Measurements from ENCODE around the gene SLC39A8.

SLC39A8 gene

DNA sequence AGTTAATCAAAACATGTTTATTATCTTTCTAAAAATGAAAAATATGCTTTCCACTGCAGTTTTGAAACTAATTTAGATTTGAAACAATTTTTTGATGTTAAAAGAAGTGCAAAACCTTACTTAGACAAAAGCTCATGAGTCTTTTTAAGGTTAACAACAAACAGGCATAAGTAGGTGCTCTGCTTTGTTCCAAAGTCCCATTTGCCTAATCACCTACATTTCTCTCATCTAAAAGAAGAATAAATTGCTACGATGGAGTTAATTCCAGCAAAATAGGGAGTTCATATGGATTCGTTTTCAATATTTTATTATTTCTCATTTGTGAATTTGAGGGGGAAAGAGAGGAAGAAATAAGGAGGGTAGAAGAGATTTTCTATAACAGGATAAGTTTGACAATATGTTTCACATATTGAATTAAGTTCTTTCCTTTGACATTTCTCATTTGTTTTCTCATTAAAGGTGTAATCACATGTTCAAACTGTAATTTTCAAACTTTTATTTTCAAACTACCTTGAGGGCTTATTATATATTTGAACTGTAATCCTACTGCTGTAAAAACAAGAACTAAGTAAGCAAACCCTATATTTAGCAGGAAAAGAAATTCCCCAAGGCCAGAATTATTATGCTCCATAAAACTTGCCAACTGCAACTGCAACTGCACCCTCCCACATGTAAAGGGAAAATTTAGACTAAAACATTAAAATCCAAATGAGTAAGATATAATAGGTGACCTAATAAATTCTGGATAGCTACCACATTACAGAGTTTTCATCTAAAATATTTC is 9.6 kb upstream of the SLC39A8 start:
- H3K9me3 Mint-ChIP-seq = no peaks in the 10 kb centered on the region
- DNase-seq (ENCODE audit: low spot score in 2 of 2) = no peak
- no peak overlapping the region for H3K4me3 Mint-ChIP-seq
- ATAC-seq (replicated peaks; ENCODE audit: extremely low read depth, poor library complexity, severe bottlenecking) = no peak
- H3K36me3 Mint-ChIP-seq (ENCODE audit: insufficient read depth) = no peaks in the 10 kb centered on the region
- H3K27me3 Mint-ChIP-seq = no peaks in the 10 kb centered on the region
- H3K27ac Mint-ChIP-seq (ENCODE audit: low read depth) = no peak overlapping the region
- H3K4me1 Mint-ChIP-seq = no peaks in the 10 kb centered on the region

DNA sequence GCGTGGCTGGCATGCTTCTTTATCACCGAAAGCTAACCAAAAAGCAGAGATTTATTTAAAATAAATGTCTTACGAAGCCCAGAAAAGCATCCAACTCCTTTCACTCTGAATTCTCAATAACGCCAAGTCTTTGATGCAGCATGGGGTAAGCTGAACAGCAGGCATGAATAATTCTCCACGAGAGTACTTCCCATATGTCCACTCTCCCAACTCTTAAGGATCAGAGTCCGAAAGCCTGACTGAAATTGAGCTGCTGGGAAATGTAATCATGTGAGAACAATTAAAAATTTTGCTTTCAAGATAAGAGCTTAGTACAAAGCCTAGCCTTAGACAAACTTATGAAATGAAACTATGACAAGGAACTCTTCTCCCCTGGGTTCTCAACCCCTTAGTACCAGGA is 7.5 kb upstream of the SLC39A8 start:
- Mint-ChIP-seq H3K27ac (ENCODE audit: low read depth) (no peak overlapping the region), H3K27me3 (no peaks in the 10 kb centered on the region), H3K4me1 (no peaks in the 10 kb centered on the region), H3K4me3 (no peak overlapping the region), H3K9me3 (no peaks in the 10 kb centered on the region), H3K36me3 (ENCODE audit: insufficient read depth) (no peaks in the 10 kb centered on the region)
- ATAC-seq (replicated peaks; ENCODE audit: extremely low read depth, poor library complexity, severe bottlenecking) (no peak), DNase-seq (ENCODE audit: low spot score in 2 of 2) (no peak)

DNA sequence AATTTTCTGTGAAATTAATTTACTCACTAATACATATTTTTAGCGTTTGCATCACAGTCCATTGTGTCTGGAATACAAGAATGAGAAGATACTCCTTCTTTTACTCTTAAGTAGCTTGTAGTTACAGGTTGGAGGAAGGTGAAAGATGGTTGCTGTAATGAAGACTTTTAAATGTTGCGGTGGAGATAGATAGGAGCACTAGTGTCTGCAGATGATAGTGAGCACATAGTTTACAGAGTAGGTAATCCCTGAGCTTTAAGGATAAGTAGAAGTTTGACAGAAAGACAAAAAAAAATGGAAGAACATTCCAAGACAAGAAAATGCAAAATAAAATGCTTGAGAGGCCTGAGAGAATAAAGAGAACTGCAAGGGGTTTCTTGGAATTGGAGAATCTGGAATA is 5.4 kb upstream of the SLC39A8 start:
- H3K4me3 Mint-ChIP-seq = no peak overlapping the region
- no peak for DNase-seq (ENCODE audit: low spot score in 2 of 2)
- H3K27ac Mint-ChIP-seq (ENCODE audit: low read depth) = no peak overlapping the region
- no peaks in the 10 kb centered on the region for H3K9me3 Mint-ChIP-seq
- H3K36me3 Mint-ChIP-seq (ENCODE audit: insufficient read depth) = peaks cover 2% of the 10 kb centered on the region
- peaks cover 9% of the 10 kb centered on the region for H3K4me1 Mint-ChIP-seq
- no peak for ATAC-seq (replicated peaks; ENCODE audit: extremely low read depth, poor library complexity, severe bottlenecking)
- H3K27me3 Mint-ChIP-seq = no peaks in the 10 kb centered on the region

DNA sequence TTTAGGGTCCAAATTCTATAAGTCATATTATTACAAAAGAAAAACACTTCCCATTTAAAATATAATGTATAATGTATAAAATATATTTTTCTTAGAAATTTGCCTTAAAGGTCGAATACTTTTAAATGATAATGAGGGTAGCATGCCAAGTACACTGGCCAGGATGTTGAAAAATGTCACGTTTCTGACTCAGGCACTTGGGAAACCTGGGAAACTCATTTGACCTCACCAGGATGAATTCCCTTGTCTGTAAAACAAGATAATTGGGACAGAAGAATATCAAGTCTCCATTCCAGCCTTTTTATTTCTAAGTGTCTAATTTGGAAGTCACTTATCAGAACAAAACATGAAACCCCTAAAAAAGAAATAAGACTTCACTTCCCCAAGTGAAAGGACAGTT is 3.4 kb upstream of the SLC39A8 start:
- DNase-seq (ENCODE audit: low spot score in 2 of 2) = no peak
- H3K4me1 Mint-ChIP-seq = peaks cover 17% of the 10 kb centered on the region
- H3K27ac Mint-ChIP-seq (ENCODE audit: low read depth) = no peak overlapping the region
- H3K36me3 Mint-ChIP-seq (ENCODE audit: insufficient read depth) = peaks cover 16% of the 10 kb centered on the region
- no peaks in the 10 kb centered on the region for H3K9me3 Mint-ChIP-seq
- H3K4me3 Mint-ChIP-seq = no peak overlapping the region
- H3K27me3 Mint-ChIP-seq = no peaks in the 10 kb centered on the region
- no peak for ATAC-seq (replicated peaks; ENCODE audit: extremely low read depth, poor library complexity, severe bottlenecking)

DNA sequence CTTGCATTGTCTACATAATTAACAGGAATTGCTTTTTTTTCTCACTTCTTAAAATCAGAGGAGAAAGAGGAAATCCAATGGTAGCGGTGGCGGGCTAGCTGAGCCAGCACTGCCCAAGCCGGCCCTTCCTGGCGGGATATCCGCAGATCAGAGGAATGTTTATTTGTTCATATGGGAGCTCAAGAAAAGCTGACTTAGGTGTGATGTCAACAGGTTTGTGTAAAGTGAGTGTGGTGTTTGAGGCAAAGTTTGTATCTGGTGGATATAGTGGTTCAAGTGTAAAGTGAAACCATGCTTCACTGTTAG is 466 bp upstream of the SLC39A8 start:
- no peak for DNase-seq (ENCODE audit: low spot score in 2 of 2)
- peak; percentile 26 for ATAC-seq (replicated peaks; ENCODE audit: extremely low read depth, poor library complexity, severe bottlenecking)

DNA sequence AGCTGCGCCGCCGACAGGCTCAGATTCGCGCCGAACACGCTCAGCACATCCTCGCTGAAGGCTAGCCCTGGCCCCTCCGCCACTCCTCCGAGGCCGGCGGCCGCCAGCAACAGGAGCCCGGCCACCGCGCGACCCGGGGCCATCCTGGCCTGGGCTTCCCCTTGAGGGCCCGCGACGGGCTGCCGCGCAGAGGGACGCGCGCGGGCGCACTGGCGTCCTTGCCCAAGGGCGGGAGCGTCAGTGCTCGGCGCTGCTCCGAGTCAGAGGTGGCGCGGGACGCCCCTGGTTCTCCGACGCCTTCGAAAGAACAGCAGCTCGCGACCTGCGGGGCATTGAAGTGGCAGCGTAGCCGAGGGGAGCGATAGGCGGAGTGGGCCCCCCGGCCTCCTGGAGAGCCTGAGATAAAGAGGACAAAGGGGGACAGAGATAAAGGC is 745 bp downstream of the SLC39A8 start:
- H3K4me1 Mint-ChIP-seq = peaks cover 29% of the 10 kb centered on the region

More for the DNA sequence above, 466 bp upstream of the SLC39A8 start:
- peak overlapping the region; percentile 87 for H3K4me3 Mint-ChIP-seq
- no peaks in the 10 kb centered on the region for H3K9me3 Mint-ChIP-seq
- peaks cover 16% of the 10 kb centered on the region for H3K36me3 Mint-ChIP-seq (ENCODE audit: insufficient read depth)
- peak overlapping the region; percentile 94 for H3K27ac Mint-ChIP-seq (ENCODE audit: low read depth)
- H3K4me1 Mint-ChIP-seq = peaks cover 19% of the 10 kb centered on the region
- no peaks in the 10 kb centered on the region for H3K27me3 Mint-ChIP-seq

DNA sequence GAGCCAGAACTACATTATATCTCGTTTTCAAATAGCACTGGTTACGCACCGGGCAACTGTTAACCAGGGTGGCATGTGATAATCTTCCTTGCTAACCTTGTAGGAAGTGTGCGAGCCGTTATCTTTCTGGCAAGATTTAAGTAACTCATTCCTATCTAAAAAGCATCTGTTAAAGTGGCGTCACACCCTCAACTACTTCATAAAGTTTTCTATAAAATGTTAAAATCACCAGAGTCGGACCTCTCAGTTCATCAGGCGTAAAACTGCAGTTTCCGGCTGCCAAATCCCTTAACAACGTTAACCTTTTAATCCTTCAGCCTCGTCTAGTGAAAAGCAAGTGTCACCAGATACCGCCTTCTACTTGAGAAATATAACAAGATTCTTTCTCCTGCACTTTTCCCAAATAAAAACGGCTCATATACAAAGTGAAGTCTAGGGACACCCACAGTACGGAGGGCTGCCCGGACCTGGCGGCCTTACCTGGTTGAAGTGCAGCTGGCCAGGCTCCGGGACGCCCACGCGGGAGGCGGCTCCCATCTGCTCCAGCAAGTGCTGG is 1.2 kb downstream of the SLC39A8 start:
- H3K4me3 Mint-ChIP-seq = peak overlapping the region; percentile 87
- peaks cover 16% of the 10 kb centered on the region for H3K36me3 Mint-ChIP-seq (ENCODE audit: insufficient read depth)
- peak overlapping the region; percentile 94 for H3K27ac Mint-ChIP-seq (ENCODE audit: low read depth)
- H3K4me1 Mint-ChIP-seq = peaks cover 31% of the 10 kb centered on the region
- DNase-seq (ENCODE audit: low spot score in 2 of 2) (no peak), ATAC-seq (replicated peaks; ENCODE audit: extremely low read depth, poor library complexity, severe bottlenecking) (no peak)
- H3K27me3 Mint-ChIP-seq = no peaks in the 10 kb centered on the region
- H3K9me3 Mint-ChIP-seq = no peaks in the 10 kb centered on the region

More for the DNA sequence above, 745 bp downstream of the SLC39A8 start:
- Mint-ChIP-seq H3K9me3 (no peaks in the 10 kb centered on the region), H3K4me3 (peak overlapping the region; percentile 87), H3K27ac (ENCODE audit: low read depth) (peak overlapping the region; percentile 94), H3K36me3 (ENCODE audit: insufficient read depth) (peaks cover 16% of the 10 kb centered on the region), H3K27me3 (no peaks in the 10 kb centered on the region)
- peak; percentile 60 for ATAC-seq (replicated peaks; ENCODE audit: extremely low read depth, poor library complexity, severe bottlenecking)
- DNase-seq (ENCODE audit: low spot score in 2 of 2) = peak; percentile 56 to 59

DNA sequence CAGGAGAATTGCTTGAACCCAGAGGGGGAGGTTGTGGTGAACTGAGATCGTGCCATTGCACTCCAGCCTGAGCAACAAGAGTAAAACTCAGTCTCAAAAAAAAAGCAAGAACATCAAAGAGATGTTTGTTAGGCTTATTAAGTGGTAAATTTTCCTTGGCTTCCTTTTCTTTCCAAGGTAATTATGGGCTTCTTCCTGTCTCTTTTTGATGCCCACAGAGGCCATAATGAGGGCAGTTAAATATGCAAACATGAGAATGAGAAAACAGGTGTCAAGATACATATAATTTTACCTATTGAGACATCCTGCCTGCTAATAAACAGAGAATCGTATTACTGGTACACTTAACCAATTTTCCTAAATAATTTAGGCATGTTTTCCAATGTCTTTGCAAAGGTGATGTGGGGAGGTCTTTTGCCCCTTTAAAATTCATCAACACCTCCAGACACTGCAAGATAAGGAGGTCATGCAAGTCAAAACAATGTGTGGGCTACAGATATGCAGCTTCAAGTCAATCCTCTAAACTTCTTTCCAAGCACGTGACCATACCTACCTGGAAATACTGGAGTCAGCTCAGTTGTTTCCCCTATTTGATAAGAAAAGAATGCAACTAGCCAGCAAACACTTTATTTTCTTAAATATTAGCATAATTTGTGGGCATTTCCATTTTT is 2.7 kb downstream of the SLC39A8 start:
- Mint-ChIP-seq H3K27me3 (no peaks in the 10 kb centered on the region), H3K9me3 (no peaks in the 10 kb centered on the region), H3K36me3 (ENCODE audit: insufficient read depth) (peaks cover 16% of the 10 kb centered on the region), H3K4me3 (peak overlapping the region; percentile 28), H3K4me1 (peaks cover 31% of the 10 kb centered on the region), H3K27ac (ENCODE audit: low read depth) (no peak overlapping the region)
- ATAC-seq (replicated peaks; ENCODE audit: extremely low read depth, poor library complexity, severe bottlenecking) (no peak), DNase-seq (ENCODE audit: low spot score in 2 of 2) (no peak)

DNA sequence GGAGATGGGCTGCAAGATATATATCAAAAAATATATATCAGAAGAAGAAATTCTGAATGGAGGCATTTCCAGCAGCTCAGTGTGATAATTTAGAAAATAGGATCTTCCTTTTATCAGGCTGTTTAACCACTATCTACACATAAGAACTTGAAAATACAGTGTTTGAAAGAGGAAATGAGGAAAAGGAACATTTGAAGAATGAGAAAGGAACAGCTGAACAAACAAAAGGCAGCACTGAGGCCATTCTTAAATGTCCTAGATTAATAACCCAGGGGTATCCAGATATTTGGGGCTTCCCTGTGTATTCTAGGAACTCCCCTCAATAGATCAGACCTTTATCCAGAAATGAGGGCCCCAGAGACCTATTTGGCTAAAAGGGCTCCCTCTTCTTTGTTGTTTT is 4.1 kb downstream of the SLC39A8 start:
- H3K27me3 Mint-ChIP-seq = no peaks in the 10 kb centered on the region
- H3K9me3 Mint-ChIP-seq = no peaks in the 10 kb centered on the region
- ATAC-seq (replicated peaks; ENCODE audit: extremely low read depth, poor library complexity, severe bottlenecking) = no peak
- DNase-seq (ENCODE audit: low spot score in 2 of 2) = no peak
- peaks cover 18% of the 10 kb centered on the region for H3K36me3 Mint-ChIP-seq (ENCODE audit: insufficient read depth)
- H3K4me3 Mint-ChIP-seq = no peak overlapping the region
- peaks cover 32% of the 10 kb centered on the region for H3K4me1 Mint-ChIP-seq
- no peak overlapping the region for H3K27ac Mint-ChIP-seq (ENCODE audit: low read depth)

DNA sequence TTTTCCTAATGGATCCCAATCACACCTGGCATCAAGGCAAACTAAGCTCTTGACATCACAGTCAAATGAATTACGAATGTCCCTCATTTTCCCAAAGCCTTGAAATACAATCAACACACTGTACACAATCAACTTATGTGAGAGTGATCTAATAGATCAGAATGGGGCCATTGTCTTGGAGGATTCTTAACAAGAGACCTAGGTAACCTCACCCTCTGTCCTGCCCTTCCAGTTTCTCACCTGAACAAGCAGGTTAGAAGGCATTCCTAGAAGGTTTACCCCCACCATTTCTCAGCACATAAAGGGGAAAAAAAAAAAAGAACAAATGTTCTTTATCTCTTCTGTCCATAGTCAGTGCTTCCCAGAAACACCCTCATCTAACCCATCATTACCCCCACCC is 6.3 kb downstream of the SLC39A8 start:
- H3K36me3 Mint-ChIP-seq (ENCODE audit: insufficient read depth) = peaks cover 7% of the 10 kb centered on the region

DNA sequence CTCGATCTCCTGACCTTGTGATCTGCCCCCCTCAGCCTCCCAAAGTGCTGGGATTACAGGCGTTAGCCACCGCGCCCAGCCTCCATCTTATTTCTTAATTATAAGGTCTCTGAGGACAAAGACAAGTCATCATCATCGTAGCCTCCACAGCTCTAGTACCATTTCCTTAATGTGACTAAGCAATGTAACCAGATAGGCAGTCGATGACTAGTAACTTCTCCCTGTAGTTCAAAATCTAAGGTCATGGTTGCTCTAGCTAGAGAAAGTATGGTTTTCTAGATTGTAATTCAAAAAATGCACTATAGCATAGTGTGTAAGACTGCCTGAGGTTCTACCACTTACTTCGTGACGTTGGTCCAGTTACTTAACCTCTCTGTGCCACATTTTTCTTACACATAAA is 6.9 kb downstream of the SLC39A8 start:
- no peaks in the 10 kb centered on the region for H3K27me3 Mint-ChIP-seq
- H3K27ac Mint-ChIP-seq (ENCODE audit: low read depth) = no peak overlapping the region
- no peak for DNase-seq (ENCODE audit: low spot score in 2 of 2)
- ATAC-seq (replicated peaks; ENCODE audit: extremely low read depth, poor library complexity, severe bottlenecking) = no peak
- no peak overlapping the region for H3K4me3 Mint-ChIP-seq
- no peaks in the 10 kb centered on the region for H3K9me3 Mint-ChIP-seq
- peaks cover 5% of the 10 kb centered on the region for H3K36me3 Mint-ChIP-seq (ENCODE audit: insufficient read depth)
- H3K4me1 Mint-ChIP-seq = peaks cover 22% of the 10 kb centered on the region

More for the DNA sequence above, 6.3 kb downstream of the SLC39A8 start:
- no peaks in the 10 kb centered on the region for H3K27me3 Mint-ChIP-seq
- H3K4me3 Mint-ChIP-seq = no peak overlapping the region
- DNase-seq (ENCODE audit: low spot score in 2 of 2) (no peak), ATAC-seq (replicated peaks; ENCODE audit: extremely low read depth, poor library complexity, severe bottlenecking) (no peak)
- H3K27ac Mint-ChIP-seq (ENCODE audit: low read depth) = no peak overlapping the region
- H3K4me1 Mint-ChIP-seq = peaks cover 19% of the 10 kb centered on the region
- no peaks in the 10 kb centered on the region for H3K9me3 Mint-ChIP-seq

DNA sequence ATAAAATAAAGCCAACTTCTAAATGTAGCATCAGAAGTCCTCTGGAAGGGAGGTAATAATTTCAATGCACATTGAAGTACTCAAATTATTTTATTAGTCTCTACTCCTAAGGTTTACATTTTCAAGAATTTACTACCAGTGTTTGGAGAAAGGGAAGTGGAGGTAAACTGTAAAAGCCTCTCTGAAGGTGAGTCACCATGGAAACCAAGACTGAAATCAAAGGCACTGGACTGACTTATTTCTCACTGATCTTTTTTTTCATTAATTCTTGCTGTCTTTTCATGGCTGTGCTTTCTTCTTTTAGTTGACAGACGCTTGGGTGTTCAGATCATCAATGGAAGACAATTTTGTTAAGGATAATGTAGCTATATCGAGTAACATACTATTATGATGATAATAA is 9.7 kb downstream of the SLC39A8 start:
- DNase-seq (ENCODE audit: low spot score in 2 of 2) (no peak), ATAC-seq (replicated peaks; ENCODE audit: extremely low read depth, poor library complexity, severe bottlenecking) (no peak)
- H3K9me3 Mint-ChIP-seq = no peaks in the 10 kb centered on the region
- peaks cover 5% of the 10 kb centered on the region for H3K36me3 Mint-ChIP-seq (ENCODE audit: insufficient read depth)
- no peak overlapping the region for H3K4me3 Mint-ChIP-seq
- no peaks in the 10 kb centered on the region for H3K27me3 Mint-ChIP-seq
- H3K27ac Mint-ChIP-seq (ENCODE audit: low read depth) = no peak overlapping the region
- H3K4me1 Mint-ChIP-seq = peaks cover 36% of the 10 kb centered on the region

DNA sequence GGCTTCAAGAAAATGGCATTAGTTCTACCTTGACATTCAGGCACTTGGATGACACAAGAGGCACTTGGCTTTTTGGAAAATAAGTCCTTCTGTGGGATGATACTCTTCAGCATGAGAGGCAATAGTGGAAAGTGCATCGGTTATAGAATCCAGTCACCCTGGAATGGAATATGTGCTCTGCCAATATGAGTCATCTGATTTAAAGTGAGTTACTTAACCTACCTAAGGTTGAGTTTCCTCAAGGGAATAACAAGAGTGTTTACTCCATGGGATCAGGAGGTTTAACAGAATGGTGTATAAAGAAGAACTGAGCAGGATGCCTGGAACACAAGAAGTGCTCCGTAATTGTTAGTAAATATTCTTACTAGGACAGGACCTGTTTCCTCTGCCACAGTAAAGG is 10.7 kb downstream of the SLC39A8 start:
- ATAC-seq (replicated peaks; ENCODE audit: extremely low read depth, poor library complexity, severe bottlenecking) (no peak), DNase-seq (ENCODE audit: low spot score in 2 of 2) (no peak)
- Mint-ChIP-seq H3K36me3 (ENCODE audit: insufficient read depth) (peaks cover 8% of the 10 kb centered on the region), H3K4me1 (peaks cover 35% of the 10 kb centered on the region), H3K4me3 (no peak overlapping the region), H3K27ac (ENCODE audit: low read depth) (no peak overlapping the region), H3K27me3 (no peaks in the 10 kb centered on the region), H3K9me3 (no peaks in the 10 kb centered on the region)

Data from central memory CD8-positive, alpha-beta T cell (primary cell).